ENCODE results near the gene TOP3A. TPM values are rescaled to one million over a fixed set of nuclear protein-coding genes. Genes with fewer than 3 reads are reported as not detected.

The TOP3A gene
- polyA plus RNA-seq, 1 experiment: 13.0 TPM

DNA sequence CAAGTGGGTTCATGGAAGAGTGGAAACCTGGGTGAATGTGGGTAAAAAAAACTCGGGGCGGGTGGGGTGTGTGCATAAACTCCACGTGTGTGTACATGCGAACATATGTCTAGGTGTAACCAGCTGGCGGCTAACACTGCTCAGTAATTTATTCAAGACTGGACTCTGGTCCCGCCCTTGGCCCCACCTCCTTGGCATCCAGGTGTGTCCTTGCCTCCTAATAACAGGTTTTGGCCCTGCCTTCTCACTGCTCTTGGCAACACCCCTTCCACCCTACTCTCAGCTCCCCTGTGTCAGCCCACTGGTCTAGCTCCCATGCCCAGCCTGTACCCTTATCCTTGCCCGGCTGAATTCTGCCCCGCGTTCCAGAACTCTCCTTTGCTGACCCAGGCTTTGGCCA, 64.5 kb downstream of the TOP3A start:
- H3K36me3 ChIP-seq (ENCODE audit: control insufficient read depth, insufficient read depth, low read length): peaks cover 81% of the 10 kb centered on the region
- CTCF ChIA-PET: interaction anchor here (1.9 kb wide), 1 partner anchor 19 kb away, joined by 5 read pairs; no protein-coding TSS in a partner anchor

DNA sequence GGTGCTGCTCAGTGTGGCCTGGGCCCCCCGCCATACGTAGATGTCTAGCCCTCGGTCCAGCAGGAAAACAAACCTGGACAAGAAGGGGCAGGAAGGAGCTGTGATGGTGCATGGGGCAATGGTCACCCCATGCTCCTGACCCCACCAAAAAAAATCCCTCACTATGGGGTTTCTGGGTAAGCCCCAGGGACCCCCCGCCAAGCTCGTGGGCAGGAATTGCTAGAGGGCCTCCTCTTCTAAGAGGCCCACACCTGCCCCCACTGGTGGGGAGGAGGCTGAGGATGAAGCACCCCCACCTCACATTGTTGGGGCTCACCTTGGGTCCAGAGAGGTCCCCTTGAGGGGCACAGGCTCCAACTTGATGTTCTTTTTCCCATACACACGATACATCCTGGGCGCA, 66.0 kb downstream of the TOP3A start:
- Histone ChIP-seq H3K36me3 (ENCODE audit: control insufficient read depth, insufficient read depth, low read length) (peaks cover 74% of the 10 kb centered on the region), H3K27me3 (ENCODE audit: control insufficient read depth, insufficient read depth, low read length) (no peaks in the 10 kb centered on the region), H3K4me3 (ENCODE audit: low read depth, low read length) (no peak overlapping the region)
- CTCF ChIA-PET: interaction anchor here (1.2 to 2.9 kb wide), 4 partner anchors 8 to 20 kb away, joined by 4 to 20 read pairs (median 8); no protein-coding TSS in a partner anchor
- POLR2A ChIA-PET: no interaction called here
- TF ChIP-seq, protein P1, sequence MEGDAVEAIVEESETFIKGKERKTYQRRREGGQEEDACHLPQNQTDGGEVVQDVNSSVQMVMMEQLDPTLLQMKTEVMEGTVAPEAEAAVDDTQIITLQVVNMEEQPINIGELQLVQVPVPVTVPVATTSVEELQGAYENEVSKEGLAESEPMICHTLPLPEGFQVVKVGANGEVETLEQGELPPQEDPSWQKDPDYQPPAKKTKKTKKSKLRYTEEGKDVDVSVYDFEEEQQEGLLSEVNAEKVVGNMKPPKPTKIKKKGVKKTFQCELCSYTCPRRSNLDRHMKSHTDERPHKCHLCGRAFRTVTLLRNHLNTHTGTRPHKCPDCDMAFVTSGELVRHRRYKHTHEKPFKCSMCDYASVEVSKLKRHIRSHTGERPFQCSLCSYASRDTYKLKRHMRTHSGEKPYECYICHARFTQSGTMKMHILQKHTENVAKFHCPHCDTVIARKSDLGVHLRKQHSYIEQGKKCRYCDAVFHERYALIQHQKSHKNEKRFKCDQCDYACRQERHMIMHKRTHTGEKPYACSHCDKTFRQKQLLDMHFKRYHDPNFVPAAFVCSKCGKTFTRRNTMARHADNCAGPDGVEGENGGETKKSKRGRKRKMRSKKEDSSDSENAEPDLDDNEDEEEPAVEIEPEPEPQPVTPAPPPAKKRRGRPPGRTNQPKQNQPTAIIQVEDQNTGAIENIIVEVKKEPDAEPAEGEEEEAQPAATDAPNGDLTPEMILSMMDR (IDR thresholded peaks at IDR 0.05; ENCODE audit: insufficient read depth, low read depth, low read length): no peak
- no peak for DNase-seq (ENCODE audit: low read depth)

More for the DNA sequence above, 64.5 kb downstream of the TOP3A start:
- H3K4me3 ChIP-seq (ENCODE audit: low read depth, low read length): no peak overlapping the region
- POLR2A ChIA-PET: no interaction called here
- TF ChIP-seq, protein P1 (IDR thresholded peaks at IDR 0.05; ENCODE audit: insufficient read depth, low read depth, low read length): no peak
- no peak for DNase-seq (ENCODE audit: low read depth)
- no peaks in the 10 kb centered on the region for H3K27me3 ChIP-seq (ENCODE audit: control insufficient read depth, insufficient read depth, low read length)

DNA sequence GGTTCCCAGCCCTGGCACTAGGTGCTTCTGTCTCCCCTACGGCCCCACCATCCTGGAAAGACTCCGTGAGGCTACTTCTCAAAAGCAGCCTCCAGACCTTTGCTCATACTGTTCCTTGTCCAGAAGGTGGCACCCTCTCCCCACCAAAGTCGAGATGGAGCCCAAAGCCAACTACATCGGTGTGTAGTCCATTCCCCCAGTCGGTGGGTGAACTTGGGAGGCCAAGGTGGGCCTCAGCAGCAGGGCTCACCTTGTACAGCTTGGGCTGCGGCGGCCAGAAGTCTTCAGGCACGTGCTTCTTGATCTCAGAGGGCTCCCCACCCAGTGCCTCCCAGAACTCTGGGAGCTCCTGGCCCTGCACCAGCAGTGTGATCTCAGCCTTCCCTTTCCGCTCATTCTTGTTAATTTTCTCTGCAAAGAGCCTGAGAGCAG, 66.5 kb downstream of the TOP3A start:
- Histone ChIP-seq H3K27me3 (ENCODE audit: control insufficient read depth, insufficient read depth, low read length) (no peaks in the 10 kb centered on the region), H3K4me3 (ENCODE audit: low read depth, low read length) (no peak overlapping the region), H3K36me3 (ENCODE audit: control insufficient read depth, insufficient read depth, low read length) (peaks cover 74% of the 10 kb centered on the region)
- ChIA-PET POLR2A (no interaction called here), CTCF (interaction anchor here (0.9 to 2.9 kb wide), 7 partner anchors 8 to 53 kb away, joined by 4 to 20 read pairs (median 5); no protein-coding TSS in a partner anchor)
- TF ChIP-seq, protein P1 (IDR thresholded peaks at IDR 0.05; ENCODE audit: insufficient read depth, low read depth, low read length): peak; percentile 79
- no peak for DNase-seq (ENCODE audit: low read depth)

DNA sequence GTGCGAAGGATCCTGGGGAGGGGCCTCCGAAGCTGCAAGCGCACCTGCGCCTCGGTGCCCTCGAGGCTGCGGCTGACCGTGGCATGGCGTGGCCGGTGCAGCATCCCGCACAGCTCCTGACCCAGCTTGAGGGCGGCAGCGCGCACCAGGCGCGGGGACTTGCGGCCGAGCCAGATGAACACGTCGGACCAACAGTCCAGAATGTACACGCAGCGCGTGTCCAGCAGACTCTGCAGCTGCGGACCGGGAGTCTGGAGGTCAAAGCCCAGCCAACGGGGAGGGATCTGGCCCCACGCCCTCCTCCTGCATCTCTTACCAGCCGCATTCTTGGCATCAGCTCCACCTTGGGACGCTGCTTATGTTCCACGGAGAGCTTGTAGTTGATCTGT, 67.2 kb downstream of the TOP3A start:
- TF ChIP-seq, protein P1 (IDR thresholded peaks at IDR 0.05; ENCODE audit: insufficient read depth, low read depth, low read length): no peak
- ChIA-PET CTCF (interaction anchor here (0.7 to 2.9 kb wide), 8 partner anchors 9 to 101 kb away, joined by 3 to 20 read pairs (median 5); partner anchors contain the start of gene MIEF2), POLR2A (no interaction called here)
- Histone ChIP-seq H3K4me3 (ENCODE audit: low read depth, low read length) (no peak overlapping the region), H3K27me3 (ENCODE audit: control insufficient read depth, insufficient read depth, low read length) (no peaks in the 10 kb centered on the region), H3K36me3 (ENCODE audit: control insufficient read depth, insufficient read depth, low read length) (peaks cover 70% of the 10 kb centered on the region)
- DNase-seq (ENCODE audit: low read depth): no peak

DNA sequence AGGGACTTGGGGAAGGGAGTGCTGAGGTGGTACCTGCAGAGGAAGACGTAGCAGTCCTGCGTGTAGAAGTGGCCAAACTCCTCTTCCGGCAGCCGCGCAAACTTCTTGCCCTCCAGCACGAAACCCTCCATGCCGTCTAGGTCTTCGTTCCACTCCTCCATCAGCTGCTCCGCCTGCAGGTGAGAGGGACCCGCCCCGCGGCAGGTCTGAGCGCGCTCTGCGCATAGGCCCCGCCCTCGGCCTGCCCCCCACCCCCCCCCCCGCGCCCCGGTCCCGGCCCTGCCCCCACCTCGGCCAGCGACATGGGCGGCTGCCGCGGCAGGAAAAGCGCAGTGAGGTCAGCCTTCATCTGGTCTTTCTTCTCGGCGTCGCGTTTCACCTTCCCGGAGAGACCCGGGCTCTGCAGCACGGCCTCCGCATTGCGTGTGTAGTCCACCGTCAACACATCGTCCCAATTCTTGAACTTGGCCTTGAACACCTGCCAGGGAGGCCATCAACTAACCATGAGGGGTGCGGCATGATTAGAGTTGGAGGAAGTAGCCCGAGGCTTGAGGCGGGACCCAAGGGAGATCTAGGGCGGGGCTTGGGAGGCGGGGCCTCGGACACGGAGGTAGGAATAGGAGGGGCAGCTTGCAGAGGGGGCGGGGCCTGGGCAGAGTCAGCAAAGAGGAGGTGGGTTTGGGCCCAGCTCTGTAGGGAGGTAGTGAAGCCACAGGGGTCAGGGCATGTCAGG, 67.7 kb downstream of the TOP3A start:
- Histone ChIP-seq H3K4me3 (ENCODE audit: low read depth, low read length) (no peak overlapping the region), H3K36me3 (ENCODE audit: control insufficient read depth, insufficient read depth, low read length) (peaks cover 67% of the 10 kb centered on the region), H3K27me3 (ENCODE audit: control insufficient read depth, insufficient read depth, low read length) (no peaks in the 10 kb centered on the region)
- ChIA-PET CTCF (interaction anchor here (0.7 to 2.9 kb wide), 8 partner anchors 9 to 100 kb away, joined by 3 to 20 read pairs (median 5); partner anchors contain the start of gene MIEF2), POLR2A (no interaction called here)
- no peak for DNase-seq (ENCODE audit: low read depth)
- TF ChIP-seq, protein P1 (IDR thresholded peaks at IDR 0.05; ENCODE audit: insufficient read depth, low read depth, low read length): no peak
